ENCODE results near the gene KIF21A.

KIF21A gene

GRCh38 chr12:39341179-39341578, 101.7 kb downstream of the KIF21A start:
- Histone ChIP-seq H3K4me2 (no peak overlapping the region), H3K36me3 (ENCODE audit: insufficient read depth) (no peaks in the 10 kb centered on the region; the same call in 1 of the 2 replicates), H2AFZ (ENCODE audit: low read depth) (no peak overlapping the region), H4K20me1 (ENCODE audit: insufficient read depth) (no peaks in the 10 kb centered on the region), H3K9ac (no peak overlapping the region), H3K4me3 (IDR thresholded peaks at IDR 0.05; ENCODE audit: insufficient read depth, low read depth, low read length) (no peak overlapping the region), H3K27ac (no peak overlapping the region), H3K79me2 (ENCODE audit: insufficient read depth, low read depth) (no peaks in the 10 kb centered on the region), H3K4me1 (ENCODE audit: low read depth, poor library complexity, severe bottlenecking) (no peaks in the 10 kb centered on the region), H3K27me3 (ENCODE audit: insufficient read depth, low read depth) (no peaks in the 10 kb centered on the region)
- TF ChIP-seq CTCF (conservative IDR thresholded peaks at IDR 0.05; ENCODE audit: low read depth, low read length) = no peak

- H3K79me2 ChIP-seq (ENCODE audit: insufficient read depth, low read depth) = no peaks in the 10 kb centered on the region
- no peaks in the 10 kb centered on the region for H4K20me1 ChIP-seq (ENCODE audit: insufficient read depth)
- no peak overlapping the region for H3K27ac ChIP-seq
- H2AFZ ChIP-seq (ENCODE audit: low read depth) = no peak overlapping the region
- TF ChIP-seq CTCF (conservative IDR thresholded peaks at IDR 0.05; ENCODE audit: low read depth, low read length) = no peak
- no peak overlapping the region for H3K4me3 ChIP-seq (IDR thresholded peaks at IDR 0.05; ENCODE audit: insufficient read depth, low read depth, low read length)
- H3K4me2 ChIP-seq = no peak overlapping the region
- H3K4me1 ChIP-seq (ENCODE audit: low read depth, poor library complexity, severe bottlenecking) = no peaks in the 10 kb centered on the region
- peaks cover 8% of the 10 kb centered on the region; the same call in 1 of the 2 replicates for H3K36me3 ChIP-seq (ENCODE audit: insufficient read depth)
- no peak overlapping the region for H3K9ac ChIP-seq
- no peaks in the 10 kb centered on the region for H3K27me3 ChIP-seq (ENCODE audit: insufficient read depth, low read depth)
These were observed 110.2 kb downstream of the KIF21A start for GRCh38 chr12:39332661-39333175.

GRCh38 chr12:39331539-39332261, 111.2 kb downstream of the KIF21A start:
- Histone ChIP-seq H3K36me3 (ENCODE audit: insufficient read depth) (peaks cover 8% of the 10 kb centered on the region; the same call in 1 of the 2 replicates), H2AFZ (ENCODE audit: low read depth) (no peak overlapping the region), H3K79me2 (ENCODE audit: insufficient read depth, low read depth) (no peaks in the 10 kb centered on the region)

GRCh38 chr12:39329876-39330275, 113.0 kb downstream of the KIF21A start:
- no peak overlapping the region for H3K4me2 ChIP-seq
- H2AFZ ChIP-seq (ENCODE audit: low read depth) = no peak overlapping the region
- H3K4me3 ChIP-seq (IDR thresholded peaks at IDR 0.05; ENCODE audit: insufficient read depth, low read depth, low read length) = no peak overlapping the region
- no peaks in the 10 kb centered on the region for H4K20me1 ChIP-seq (ENCODE audit: insufficient read depth)
- no peaks in the 10 kb centered on the region for H3K4me1 ChIP-seq (ENCODE audit: low read depth, poor library complexity, severe bottlenecking)
- H3K36me3 ChIP-seq (ENCODE audit: insufficient read depth) = peaks cover 8% of the 10 kb centered on the region; the same call in 1 of the 2 replicates
- H3K9ac ChIP-seq = no peak overlapping the region
- no peak for TF ChIP-seq CTCF (conservative IDR thresholded peaks at IDR 0.05; ENCODE audit: low read depth, low read length)
- H3K27me3 ChIP-seq (ENCODE audit: insufficient read depth, low read depth) = no peaks in the 10 kb centered on the region
- no peaks in the 10 kb centered on the region for H3K79me2 ChIP-seq (ENCODE audit: insufficient read depth, low read depth)
- no peak overlapping the region for H3K27ac ChIP-seq

More at GRCh38 chr12:39331539-39332261, 111.2 kb downstream of the KIF21A start:
- Histone ChIP-seq H3K27ac (no peak overlapping the region), H3K4me3 (IDR thresholded peaks at IDR 0.05; ENCODE audit: insufficient read depth, low read depth, low read length) (no peak overlapping the region), H3K9ac (no peak overlapping the region), H3K4me1 (ENCODE audit: low read depth, poor library complexity, severe bottlenecking) (no peaks in the 10 kb centered on the region), H3K4me2 (no peak overlapping the region), H4K20me1 (ENCODE audit: insufficient read depth) (no peaks in the 10 kb centered on the region), H3K27me3 (ENCODE audit: insufficient read depth, low read depth) (no peaks in the 10 kb centered on the region)
- no peak for TF ChIP-seq CTCF (conservative IDR thresholded peaks at IDR 0.05; ENCODE audit: low read depth, low read length)

Data from KMS-11 (cell line).